HG03039 (cell line): ENCODE results near the gene GON7.
"Not testable (repeated sequence)": the region's sequence is repeated elsewhere in the genome, so short reads cannot be mapped to it uniquely, and the experiment has no call there.

ENCODE experiments used
- ATAC-seq: cut with Tn5 transposase; IDR thresholded peaks from one replicate; pipeline ENCODE4 v1.9.1; 2021; ENCODE audit warnings: mild to moderate bottlenecking, moderate library complexity; ENCODE audit not compliant: unreplicated experiment

GON7 gene

GRCh38 chr14:93200553-93200952 lies 6.3 kb downstream of the GON7 start:
- no peak for ATAC-seq

GRCh38 chr14:93199031-93199430 lies 7.8 kb downstream of the GON7 start:
- ATAC-seq = no peak

- ATAC-seq = no peak
Measured at GRCh38 chr14:93195316-93195999, 11.4 kb downstream of the GON7 start.

DNA sequence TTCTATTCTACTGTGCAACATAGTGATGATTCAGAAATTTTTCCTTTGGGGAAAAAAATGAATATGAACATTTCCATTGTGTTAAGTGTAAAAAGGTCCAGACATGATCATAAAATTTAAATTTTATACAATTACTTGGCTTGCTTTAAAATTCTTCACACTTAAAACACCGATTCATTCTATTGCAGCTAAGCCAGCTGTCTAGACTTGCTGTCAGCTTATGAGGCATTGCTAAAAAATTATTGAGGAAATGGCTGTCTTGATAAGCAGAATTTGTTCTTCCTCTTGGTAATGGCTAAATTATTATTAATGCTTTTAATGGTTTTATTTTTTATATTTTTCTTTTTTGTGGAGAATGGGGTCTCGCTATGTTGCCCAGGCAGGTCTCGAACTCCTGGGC lies 19.9 kb downstream of the GON7 start:
- ATAC-seq = no peak

GRCh38 chr14:93186466-93186865 lies 20.4 kb downstream of the GON7 start:
- ATAC-seq = no peak

DNA sequence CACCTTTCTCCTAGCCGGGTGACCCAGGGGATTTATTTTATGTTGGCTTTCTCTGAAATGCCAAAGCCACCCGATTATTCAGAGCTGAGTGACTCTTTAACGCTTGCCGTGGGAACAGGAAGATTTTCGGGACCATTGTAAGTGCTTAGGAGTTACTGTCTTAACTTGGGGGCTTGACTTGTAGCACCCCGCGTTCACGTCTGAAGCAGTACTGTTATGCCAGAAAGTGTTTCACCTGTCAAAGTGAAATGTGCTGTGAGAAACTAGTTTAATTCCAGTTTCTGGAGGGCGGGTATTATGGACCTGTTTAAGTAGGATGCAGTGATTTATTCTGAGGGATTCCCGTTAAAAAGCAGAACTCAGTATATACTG lies 21.5 kb downstream of the GON7 start:
- no peak for ATAC-seq

DNA sequence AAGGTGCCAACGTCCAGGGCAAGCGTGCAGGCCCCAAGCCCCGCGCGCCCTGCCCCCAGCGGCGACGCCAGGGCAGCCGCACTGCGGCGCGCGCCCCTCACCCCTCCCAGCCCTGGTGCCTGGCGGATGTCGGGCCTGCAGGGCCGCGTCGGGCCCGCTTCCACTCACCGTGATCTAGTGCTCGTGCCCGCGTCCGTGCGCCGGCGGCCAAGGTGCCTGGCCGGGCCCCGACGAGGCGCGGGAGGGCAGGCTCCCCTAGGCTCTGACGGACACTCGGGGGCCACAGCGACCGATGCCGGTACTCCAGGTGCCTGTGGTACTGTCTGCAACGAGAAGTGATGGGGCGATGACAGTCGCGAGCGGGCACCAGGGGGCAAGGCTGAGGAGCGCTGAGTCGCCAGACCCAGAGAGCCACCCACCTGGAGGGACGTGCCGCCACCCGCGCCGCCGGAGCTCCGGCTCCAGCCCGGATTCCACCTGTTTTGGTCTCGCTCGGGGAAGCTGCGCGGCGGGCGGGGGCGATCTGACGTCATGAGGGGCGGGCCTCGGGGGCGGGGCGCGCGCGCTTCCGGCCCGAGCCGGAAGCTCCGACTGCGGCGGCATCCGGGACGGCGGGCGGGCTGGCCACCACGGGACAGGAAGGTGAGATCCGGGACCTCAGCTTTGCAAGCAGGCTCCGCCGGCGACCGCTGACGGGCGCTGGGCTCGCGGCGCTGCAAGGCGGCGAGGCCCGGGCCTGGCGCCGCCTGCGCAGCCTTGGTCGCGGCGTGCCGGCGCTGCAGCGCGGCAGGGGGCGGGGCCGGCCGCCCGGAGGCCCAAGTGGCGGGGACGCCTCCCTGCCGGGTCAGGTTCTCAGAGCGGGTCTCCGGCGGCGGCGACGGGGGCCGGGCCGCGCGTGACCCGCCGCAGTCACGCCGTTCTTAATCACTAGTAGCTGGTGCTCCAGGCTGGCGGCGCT lies 22.2 kb downstream of the GON7 start, which contains the start of the genes LYSET and MOAP1:
TSS of gene LYSET (plus strand) at position 927 of the 958 bp plus-strand sequence. CDS start 89 bp downstream, outside the sequence.
TSS of gene MOAP1 (minus strand) at position 507 of the 958 bp plus-strand sequence. CDS start 655 bp downstream, outside the sequence.
- ATAC-seq = peak; percentile 76

DNA sequence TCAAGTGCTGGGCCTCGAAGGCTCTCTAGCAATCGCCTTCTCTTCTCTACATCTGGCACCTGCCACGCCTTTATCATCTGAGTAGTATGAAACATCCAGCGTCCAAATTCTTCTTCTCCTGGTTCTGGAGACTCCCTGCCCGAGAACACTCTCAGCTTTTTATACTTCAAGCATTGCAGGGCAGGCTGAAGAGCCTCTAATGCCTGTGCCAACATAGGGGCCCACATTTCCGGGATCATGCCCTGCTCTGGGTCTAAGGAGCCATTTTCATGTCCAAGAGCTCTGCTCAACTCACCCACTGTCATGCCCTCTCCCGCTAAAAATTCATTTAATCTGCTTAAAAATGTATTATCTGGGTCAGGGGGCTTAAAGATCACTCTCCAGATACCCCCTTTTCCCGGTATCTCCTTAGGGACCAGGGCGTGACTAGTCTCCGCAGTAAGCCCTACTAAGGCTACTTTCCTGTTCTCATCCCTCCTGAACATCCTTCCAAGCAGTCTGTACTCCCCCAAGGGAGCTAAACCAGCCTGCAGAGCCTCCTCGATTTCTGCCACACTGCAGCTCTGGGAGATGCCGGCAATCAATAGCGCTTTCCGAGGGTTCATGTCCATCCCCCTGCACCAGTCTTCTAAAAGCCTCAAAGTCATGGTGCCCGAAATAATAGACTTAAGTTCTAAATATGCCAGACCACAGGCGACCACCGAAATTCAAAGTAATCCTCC lies 23.1 kb downstream of the GON7 start:
- no peak for ATAC-seq

DNA sequence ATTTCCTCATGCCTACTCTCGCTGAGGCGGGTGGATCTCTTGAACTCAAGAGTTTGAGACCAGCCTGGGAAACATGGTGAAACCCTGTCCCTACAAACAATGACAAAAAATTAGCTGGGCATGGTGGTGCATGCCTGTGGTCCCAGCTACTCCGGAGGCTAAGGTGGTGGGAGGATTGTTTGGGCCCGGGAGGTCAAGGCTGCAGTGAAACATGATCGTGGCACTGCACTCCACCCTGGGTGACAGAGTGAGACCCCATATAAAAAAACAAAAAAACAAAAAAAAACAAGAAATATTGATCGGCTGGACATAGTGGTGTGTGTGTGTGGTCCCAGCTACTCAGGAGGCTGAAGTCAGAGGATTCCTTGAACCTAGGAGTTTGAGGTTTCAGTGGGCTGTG lies 31.4 kb downstream of the GON7 start:
- ATAC-seq = no peak

- ATAC-seq = not testable (repeated sequence)
Measured at GRCh38 chr14:93174731-93175130, 32.1 kb downstream of the GON7 start.

GRCh38 chr14:93173943-93174395 lies 32.9 kb downstream of the GON7 start:
- no peak for ATAC-seq

DNA sequence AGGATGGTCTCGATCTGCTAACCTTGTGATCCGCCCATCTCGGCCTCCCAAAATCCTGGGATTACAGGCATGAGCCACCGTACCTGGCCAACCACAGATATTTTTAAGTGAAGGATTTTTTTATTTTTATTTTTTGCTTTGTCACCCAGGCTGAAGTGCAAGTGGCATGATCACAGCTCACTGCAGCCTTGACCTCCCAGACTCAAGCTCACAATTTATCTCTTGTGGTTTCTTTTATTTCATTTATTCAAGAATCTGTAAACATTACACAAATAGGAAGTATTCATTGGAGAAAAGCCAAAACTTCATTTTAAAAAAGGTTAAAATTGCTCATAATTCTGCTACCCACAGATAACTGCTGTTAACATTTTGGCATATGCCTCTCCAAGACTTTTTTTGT lies 35.5 kb downstream of the GON7 start:
- ATAC-seq = no peak

GRCh38 chr14:93170141-93170540 lies 36.7 kb downstream of the GON7 start:
- ATAC-seq = not testable (repeated sequence)

GRCh38 chr14:93169619-93170018 lies 37.2 kb downstream of the GON7 start:
- ATAC-seq = not testable (repeated sequence)

DNA sequence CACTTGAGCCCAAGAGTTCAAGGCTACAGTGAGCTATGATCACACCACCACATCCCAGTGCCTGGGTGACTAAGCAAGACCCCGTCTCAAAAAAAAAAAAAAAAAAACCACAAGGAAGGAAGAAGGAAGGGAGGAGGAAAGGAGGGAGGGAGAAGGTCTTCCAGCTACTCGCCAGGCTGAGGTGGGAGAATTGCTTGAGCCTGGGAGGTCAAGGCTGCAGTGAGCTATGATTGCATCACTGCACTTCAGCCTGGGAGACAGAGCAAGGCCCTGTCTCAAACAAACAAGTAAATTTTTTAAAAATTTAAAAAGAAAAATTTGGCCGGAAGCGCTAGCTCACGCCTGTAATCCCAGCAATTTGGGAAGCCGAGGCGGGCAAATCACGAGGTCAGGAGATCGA lies 38.3 kb downstream of the GON7 start:
- not testable (repeated sequence) for ATAC-seq

DNA sequence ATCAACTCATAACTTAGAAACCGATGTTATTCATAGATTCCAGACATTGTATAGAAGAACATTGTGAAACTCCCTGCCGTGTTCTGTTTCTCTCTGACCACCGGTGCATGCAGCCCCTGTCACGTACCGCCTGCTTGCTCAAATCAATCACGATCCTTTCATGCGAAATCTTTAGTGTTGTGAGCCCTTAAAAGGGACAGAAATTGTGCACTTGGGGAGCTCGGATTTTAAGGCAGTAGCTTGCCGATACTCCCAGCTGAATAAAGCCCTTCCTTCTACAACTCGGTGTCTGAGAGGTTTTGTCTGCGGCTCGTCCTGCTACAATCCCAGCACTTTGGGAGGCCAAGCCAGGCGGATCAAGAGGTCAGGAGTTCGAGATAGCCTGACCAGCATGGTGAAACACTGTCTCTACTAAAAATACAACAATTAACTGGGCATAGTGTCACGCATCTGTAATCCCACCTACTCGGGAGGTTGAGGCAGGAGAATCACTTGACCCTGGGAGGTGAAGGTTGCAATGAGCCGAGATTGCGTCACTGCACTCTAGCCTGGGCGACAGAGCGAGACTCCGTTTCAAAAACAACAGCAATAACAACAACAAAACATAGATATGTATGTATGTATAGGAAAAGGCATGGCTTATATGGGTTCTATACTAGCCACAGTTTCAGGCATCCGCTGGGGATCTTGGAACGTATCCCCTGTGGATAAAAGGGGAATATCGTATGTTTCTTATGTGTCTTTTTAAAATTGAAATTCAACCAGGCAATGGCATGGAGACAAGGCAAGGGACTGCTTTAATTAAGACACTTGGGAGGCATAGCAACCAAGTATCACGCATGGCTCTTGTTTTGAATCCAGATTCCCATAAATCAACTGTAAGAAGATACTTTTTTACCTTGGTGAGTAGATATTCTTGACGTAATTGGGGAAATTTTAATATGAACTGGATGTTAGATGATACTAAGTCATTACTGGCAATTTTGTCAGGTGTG lies 41.3 kb downstream of the GON7 start:
- ATAC-seq = not testable (repeated sequence)

DNA sequence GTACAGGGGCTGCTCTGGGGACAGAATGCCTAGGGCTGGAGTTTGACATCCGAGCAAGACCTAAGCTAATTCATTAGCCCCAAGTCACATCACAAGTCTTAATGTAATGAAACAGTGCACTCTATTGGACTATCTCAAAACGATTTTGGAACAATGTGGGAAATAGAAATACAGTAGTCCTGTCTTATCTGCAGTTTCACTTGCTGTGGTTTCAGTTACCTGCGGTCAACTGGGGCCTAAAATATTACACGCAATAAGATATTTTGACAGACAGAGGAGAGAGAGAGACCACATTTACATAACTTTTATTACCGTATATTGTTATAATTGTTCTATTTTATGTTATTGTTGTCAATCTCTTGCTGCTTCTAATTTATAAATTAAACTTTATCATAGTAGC lies 43.3 kb downstream of the GON7 start:
- no peak for ATAC-seq

DNA sequence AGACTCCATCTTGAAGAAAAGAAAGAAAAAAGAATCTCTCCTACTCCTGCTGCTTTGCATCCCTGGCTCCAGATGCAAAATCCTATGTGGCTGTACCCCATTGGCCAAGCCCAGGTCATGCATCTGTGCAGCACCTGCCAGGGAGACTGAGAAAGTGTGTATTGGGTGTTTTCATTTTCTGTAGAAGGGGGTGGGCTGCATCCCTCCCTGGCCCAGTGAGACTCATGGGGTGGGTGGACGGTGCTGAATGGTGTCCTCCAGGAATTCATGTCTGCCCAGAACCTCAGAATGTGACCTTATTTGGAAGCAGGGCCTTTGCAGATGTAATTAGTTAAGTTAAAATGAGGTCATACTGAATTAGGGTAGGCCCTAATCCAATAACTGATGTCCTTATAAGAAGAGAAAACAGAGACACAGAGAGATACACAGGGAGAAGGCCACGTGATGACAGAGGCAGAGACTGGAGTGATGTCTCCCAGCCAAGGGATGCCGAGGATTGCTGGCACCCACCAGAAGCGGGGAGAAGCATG lies 45.4 kb downstream of the GON7 start:
- ATAC-seq = no peak

DNA sequence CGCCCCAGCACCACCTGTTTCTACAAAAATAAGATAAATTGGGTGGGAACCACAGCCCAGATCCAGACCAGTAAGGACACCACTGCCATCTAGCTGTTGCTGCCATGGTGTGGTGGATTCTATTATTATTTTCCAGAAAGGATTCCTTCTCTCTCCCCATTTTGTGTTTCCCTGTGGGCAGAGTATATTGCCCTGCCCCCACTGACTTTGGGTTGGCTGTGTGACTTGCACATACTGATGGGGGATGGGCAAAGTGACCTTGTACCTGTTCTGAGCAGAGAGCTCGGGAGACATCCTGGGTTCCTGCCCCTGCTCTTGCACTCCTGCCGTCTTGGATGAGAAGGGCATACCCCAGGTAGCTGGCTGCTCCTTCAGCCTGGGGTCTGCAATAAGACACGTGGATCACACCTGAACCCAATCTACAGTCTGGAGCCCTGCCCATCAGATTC lies 46.5 kb downstream of the GON7 start:
- no peak for ATAC-seq
